ENCODE measurements around the gene BZW2.
"Not testable (repeated sequence)": the region's sequence is repeated elsewhere in the genome, so short reads cannot be mapped to it uniquely, and the experiment has no call there.

BZW2 gene

GRCh38 chr7:16646472-16647072, 591 bp downstream of the BZW2 start:
- DNase-seq: no peak

GRCh38 chr7:16647435-16647960, 1.5 kb downstream of the BZW2 start:
- DNase-seq: no peak

- no peak for DNase-seq
Observed at GRCh38 chr7:16648551-16648950, 2.6 kb downstream of the BZW2 start.

GRCh38 chr7:16649196-16649595, 3.2 kb downstream of the BZW2 start:
- no peak for DNase-seq

GRCh38 chr7:16650266-16650665, 4.3 kb downstream of the BZW2 start:
- DNase-seq: no peak

- no peak for DNase-seq
Observed at GRCh38 chr7:16651396-16652239, 5.6 kb downstream of the BZW2 start.

- no peak for DNase-seq
Observed at GRCh38 chr7:16652240-16652583, 6.2 kb downstream of the BZW2 start.

GRCh38 chr7:16652888-16653287, 6.9 kb downstream of the BZW2 start:
- no peak for DNase-seq

- DNase-seq: no peak
Observed at GRCh38 chr7:16655394-16655793, 9.4 kb downstream of the BZW2 start.

GRCh38 chr7:16656141-16656540, 10.2 kb downstream of the BZW2 start:
- DNase-seq: no peak

GRCh38 chr7:16657656-16658279, 11.8 kb downstream of the BZW2 start:
- no peak for DNase-seq

- DNase-seq: not testable (repeated sequence)
Observed at GRCh38 chr7:16659854-16660497, 14.0 kb downstream of the BZW2 start.

GRCh38 chr7:16660702-16661464, 14.9 kb downstream of the BZW2 start:
- DNase-seq: no peak

GRCh38 chr7:16661924-16662323, 15.9 kb downstream of the BZW2 start:
- no peak for DNase-seq

- DNase-seq: no peak
Observed at GRCh38 chr7:16667355-16667754, 21.4 kb downstream of the BZW2 start.

- DNase-seq: no peak
Observed at GRCh38 chr7:16668049-16668858, 22.3 kb downstream of the BZW2 start.

- no peak for DNase-seq
Observed at GRCh38 chr7:16668978-16669377, 23.0 kb downstream of the BZW2 start.

GRCh38 chr7:16669581-16669980, 23.6 kb downstream of the BZW2 start:
- DNase-seq: no peak

GRCh38 chr7:16670021-16670420, 24.0 kb downstream of the BZW2 start:
- DNase-seq: no peak

- no peak for DNase-seq
Observed at GRCh38 chr7:16670731-16671344, 24.9 kb downstream of the BZW2 start.

- no peak for DNase-seq
Observed at GRCh38 chr7:16671811-16672210, 25.8 kb downstream of the BZW2 start.

Measured in activated CD4-positive, CD25-positive, alpha-beta regulatory T cell treated with anti-CD3 and anti-CD28 coated beads, Interleukin-2, amount 50 U/mL, for 72 hours (primary cell).